ENCODE data around the gene DNPH1. TPM values are rescaled to one million over a fixed set of nuclear protein-coding genes. Genes with fewer than 3 reads are reported as not detected.

DNPH1 gene
- total RNA-seq, 1 donor from 2014 or later = 3.5 TPM

GRCh38 chr6:43263314-43264178, 34.3 kb upstream of the DNPH1 start:
- Mint-ChIP-seq H3K36me3 (ENCODE audit: unreplicated experiment) (no peaks in the 10 kb centered on the region), H3K27ac (ENCODE audit: unreplicated experiment) (peak overlapping the region; percentile 15), H3K4me3 (ENCODE audit: unreplicated experiment) (no peak overlapping the region), H3K27me3 (ENCODE audit: unreplicated experiment) (peaks cover 22% of the 10 kb centered on the region), H3K4me1 (ENCODE audit: low read depth, unreplicated experiment) (peaks cover 14% of the 10 kb centered on the region), H3K9me3 (ENCODE audit: unreplicated experiment) (peaks cover 16% of the 10 kb centered on the region)
- peak; percentile 84 for DNase-seq
- TF ChIP-seq, protein P1, sequence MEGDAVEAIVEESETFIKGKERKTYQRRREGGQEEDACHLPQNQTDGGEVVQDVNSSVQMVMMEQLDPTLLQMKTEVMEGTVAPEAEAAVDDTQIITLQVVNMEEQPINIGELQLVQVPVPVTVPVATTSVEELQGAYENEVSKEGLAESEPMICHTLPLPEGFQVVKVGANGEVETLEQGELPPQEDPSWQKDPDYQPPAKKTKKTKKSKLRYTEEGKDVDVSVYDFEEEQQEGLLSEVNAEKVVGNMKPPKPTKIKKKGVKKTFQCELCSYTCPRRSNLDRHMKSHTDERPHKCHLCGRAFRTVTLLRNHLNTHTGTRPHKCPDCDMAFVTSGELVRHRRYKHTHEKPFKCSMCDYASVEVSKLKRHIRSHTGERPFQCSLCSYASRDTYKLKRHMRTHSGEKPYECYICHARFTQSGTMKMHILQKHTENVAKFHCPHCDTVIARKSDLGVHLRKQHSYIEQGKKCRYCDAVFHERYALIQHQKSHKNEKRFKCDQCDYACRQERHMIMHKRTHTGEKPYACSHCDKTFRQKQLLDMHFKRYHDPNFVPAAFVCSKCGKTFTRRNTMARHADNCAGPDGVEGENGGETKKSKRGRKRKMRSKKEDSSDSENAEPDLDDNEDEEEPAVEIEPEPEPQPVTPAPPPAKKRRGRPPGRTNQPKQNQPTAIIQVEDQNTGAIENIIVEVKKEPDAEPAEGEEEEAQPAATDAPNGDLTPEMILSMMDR (IDR thresholded peaks at IDR 0.05; ENCODE audit: partially characterized antibody, unreplicated experiment) = peak; percentile 50

- TF ChIP-seq, protein P1 (IDR thresholded peaks at IDR 0.05; ENCODE audit: partially characterized antibody, unreplicated experiment) = no peak
- peaks cover 21% of the 10 kb centered on the region for H3K27me3 Mint-ChIP-seq (ENCODE audit: unreplicated experiment)
- no peak for DNase-seq
- H3K36me3 Mint-ChIP-seq (ENCODE audit: unreplicated experiment) = no peaks in the 10 kb centered on the region
- H3K27ac Mint-ChIP-seq (ENCODE audit: unreplicated experiment) = no peak overlapping the region
- H3K4me3 Mint-ChIP-seq (ENCODE audit: unreplicated experiment) = no peak overlapping the region
- H3K4me1 Mint-ChIP-seq (ENCODE audit: low read depth, unreplicated experiment) = peaks cover 14% of the 10 kb centered on the region
- peaks cover 16% of the 10 kb centered on the region for H3K9me3 Mint-ChIP-seq (ENCODE audit: unreplicated experiment)
These were observed 33.6 kb upstream of the DNPH1 start for GRCh38 chr6:43262780-43263313.

GRCh38 chr6:43262000-43262779, 32.9 kb upstream of the DNPH1 start:
- H3K27me3 Mint-ChIP-seq (ENCODE audit: unreplicated experiment) = peaks cover 21% of the 10 kb centered on the region
- H3K4me3 Mint-ChIP-seq (ENCODE audit: unreplicated experiment) = no peak overlapping the region
- peaks cover under 1% of the 10 kb centered on the region for H3K36me3 Mint-ChIP-seq (ENCODE audit: unreplicated experiment)
- no peak for DNase-seq
- no peak overlapping the region for H3K27ac Mint-ChIP-seq (ENCODE audit: unreplicated experiment)
- TF ChIP-seq, protein P1 (IDR thresholded peaks at IDR 0.05; ENCODE audit: partially characterized antibody, unreplicated experiment) = no peak
- H3K4me1 Mint-ChIP-seq (ENCODE audit: low read depth, unreplicated experiment) = peaks cover 8% of the 10 kb centered on the region
- H3K9me3 Mint-ChIP-seq (ENCODE audit: unreplicated experiment) = peaks cover 13% of the 10 kb centered on the region

GRCh38 chr6:43261198-43261597, 31.9 kb upstream of the DNPH1 start:
- Mint-ChIP-seq H3K9me3 (ENCODE audit: unreplicated experiment) (peaks cover 9% of the 10 kb centered on the region), H3K27ac (ENCODE audit: unreplicated experiment) (no peak overlapping the region), H3K27me3 (ENCODE audit: unreplicated experiment) (peaks cover 18% of the 10 kb centered on the region), H3K36me3 (ENCODE audit: unreplicated experiment) (peaks cover 7% of the 10 kb centered on the region), H3K4me3 (ENCODE audit: unreplicated experiment) (no peak overlapping the region), H3K4me1 (ENCODE audit: low read depth, unreplicated experiment) (peaks cover 3% of the 10 kb centered on the region)
- TF ChIP-seq, protein P1 (IDR thresholded peaks at IDR 0.05; ENCODE audit: partially characterized antibody, unreplicated experiment) = no peak
- DNase-seq = no peak
